NB4 (cell line): ENCODE measurements around the gene ADI1.
"Not testable (repeated sequence)": the region's sequence is repeated elsewhere in the genome, so short reads cannot be mapped to it uniquely, and the experiment has no call there.

Source experiments
- DNase-seq: peaks from one replicate; pipeline ENCODE4 v3.0.0; 2010; ENCODE audit warnings: low read depth
- H3K4me3 ChIP-seq: one replicate; pipeline ENCODE4 v1.5.1; 2011; ENCODE audit warnings: mild to moderate bottlenecking, low read depth, low read length, moderate library complexity
- MYC ChIP-seq: IDR thresholded peaks from 2 replicates; pipeline ENCODE4 v1.6.1; 2011; ENCODE audit warnings: low read depth, low read length
- POLR2A ChIP-seq: IDR thresholded peaks from 2 replicates; pipeline ENCODE4 v1.6.1; 2011; ENCODE audit warnings: mild to moderate bottlenecking; ENCODE audit not compliant: insufficient read length; ENCODE audit errors: extremely low read depth
- TF ChIP-seq, protein P1 (sequence below): IDR thresholded peaks from one replicate; pipeline ENCODE4 v1.5.1; 2012; ENCODE audit warnings: low read depth, low read length
- TF ChIP-seq, protein P2 (sequence below): IDR thresholded peaks from 2 replicates; pipeline ENCODE4 v1.6.1; 2011; ENCODE audit warnings: low read depth, low read length

The ADI1 gene

DNA sequence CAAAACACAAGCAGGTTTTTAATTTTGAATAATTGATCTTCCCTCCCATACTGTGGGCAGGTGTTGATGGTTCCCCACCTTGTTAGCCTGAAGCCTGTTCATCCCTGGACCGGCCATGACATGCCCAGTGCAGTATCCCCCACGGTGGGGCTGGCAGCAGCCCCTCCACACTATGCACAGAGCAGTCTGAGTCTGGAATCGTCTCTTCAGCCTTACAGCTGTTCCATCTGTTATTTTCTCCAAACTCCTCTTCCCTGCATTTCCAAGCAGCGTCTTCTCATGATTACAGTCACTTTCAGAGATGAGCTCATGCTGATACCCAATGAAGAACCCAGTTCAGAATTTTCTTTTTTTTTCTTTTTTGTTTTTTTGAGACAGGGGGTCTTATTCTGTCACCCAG is 68.2 kb downstream of the ADI1 start:
- DNase-seq: no peak
- TF ChIP-seq POLR2A (no peak), MYC (no peak)
- TF ChIP-seq, protein P1, sequence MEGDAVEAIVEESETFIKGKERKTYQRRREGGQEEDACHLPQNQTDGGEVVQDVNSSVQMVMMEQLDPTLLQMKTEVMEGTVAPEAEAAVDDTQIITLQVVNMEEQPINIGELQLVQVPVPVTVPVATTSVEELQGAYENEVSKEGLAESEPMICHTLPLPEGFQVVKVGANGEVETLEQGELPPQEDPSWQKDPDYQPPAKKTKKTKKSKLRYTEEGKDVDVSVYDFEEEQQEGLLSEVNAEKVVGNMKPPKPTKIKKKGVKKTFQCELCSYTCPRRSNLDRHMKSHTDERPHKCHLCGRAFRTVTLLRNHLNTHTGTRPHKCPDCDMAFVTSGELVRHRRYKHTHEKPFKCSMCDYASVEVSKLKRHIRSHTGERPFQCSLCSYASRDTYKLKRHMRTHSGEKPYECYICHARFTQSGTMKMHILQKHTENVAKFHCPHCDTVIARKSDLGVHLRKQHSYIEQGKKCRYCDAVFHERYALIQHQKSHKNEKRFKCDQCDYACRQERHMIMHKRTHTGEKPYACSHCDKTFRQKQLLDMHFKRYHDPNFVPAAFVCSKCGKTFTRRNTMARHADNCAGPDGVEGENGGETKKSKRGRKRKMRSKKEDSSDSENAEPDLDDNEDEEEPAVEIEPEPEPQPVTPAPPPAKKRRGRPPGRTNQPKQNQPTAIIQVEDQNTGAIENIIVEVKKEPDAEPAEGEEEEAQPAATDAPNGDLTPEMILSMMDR: no peak
- TF ChIP-seq, protein P2, sequence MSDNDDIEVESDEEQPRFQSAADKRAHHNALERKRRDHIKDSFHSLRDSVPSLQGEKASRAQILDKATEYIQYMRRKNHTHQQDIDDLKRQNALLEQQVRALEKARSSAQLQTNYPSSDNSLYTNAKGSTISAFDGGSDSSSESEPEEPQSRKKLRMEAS: no peak
- no peak overlapping the region for H3K4me3 ChIP-seq

DNA sequence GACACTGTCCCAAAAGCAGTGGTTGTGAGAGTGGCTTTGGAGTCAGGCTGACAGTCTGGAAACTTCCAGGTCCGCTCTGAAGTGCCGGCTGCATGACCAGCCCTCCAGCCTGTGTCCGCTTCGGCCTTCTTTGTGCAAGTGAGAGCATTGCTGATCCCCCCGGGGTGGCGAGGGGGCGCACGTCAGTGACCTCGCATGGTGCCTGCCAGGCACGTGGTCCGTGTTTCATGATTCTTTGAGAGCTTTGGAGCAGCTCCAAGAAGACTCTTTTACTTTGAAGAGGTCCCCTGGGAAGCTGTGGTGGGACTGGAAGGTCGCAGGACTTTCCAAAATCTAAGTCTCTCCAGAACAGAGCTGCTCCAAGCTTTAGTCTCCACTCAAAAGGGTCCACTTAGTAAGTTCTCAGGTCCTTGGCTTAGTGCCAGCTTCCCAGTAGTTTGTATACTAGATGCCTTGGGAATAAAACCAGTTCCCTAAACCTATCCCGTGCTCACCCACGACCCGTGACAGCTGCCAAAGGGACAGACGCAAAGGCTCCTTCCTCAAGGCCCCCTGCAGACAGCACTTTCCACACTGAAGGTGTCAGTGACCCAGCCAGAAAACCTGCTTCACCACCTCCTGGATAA is 68.8 kb downstream of the ADI1 start:
- no peak overlapping the region for H3K4me3 ChIP-seq
- no peak for DNase-seq
- TF ChIP-seq MYC (no peak), POLR2A (no peak)
- TF ChIP-seq, protein P2: no peak
- TF ChIP-seq, protein P1: no peak

DNA sequence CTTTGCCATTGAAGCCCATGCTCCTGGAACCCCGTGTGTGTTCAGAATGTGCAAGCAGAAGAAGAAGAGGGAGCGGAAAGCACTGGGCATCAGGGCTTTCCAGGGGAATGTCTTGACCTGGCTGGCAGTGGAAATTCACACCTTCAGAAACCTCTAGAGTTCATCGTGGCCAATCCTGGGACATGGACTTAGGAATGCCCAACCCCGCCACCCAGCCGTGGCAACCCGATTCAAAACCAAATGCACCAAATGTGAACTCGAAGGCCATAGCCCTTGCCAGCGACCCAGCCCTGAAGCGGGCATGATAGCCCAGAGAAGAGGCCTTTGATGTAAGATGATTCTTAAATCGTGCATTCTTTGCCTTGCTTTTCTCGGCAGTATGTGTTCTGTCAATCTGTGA is 69.4 kb downstream of the ADI1 start:
- TF ChIP-seq POLR2A (no peak), MYC (no peak)
- TF ChIP-seq, protein P2: no peak
- TF ChIP-seq, protein P1: no peak
- no peak overlapping the region for H3K4me3 ChIP-seq
- DNase-seq: no peak

DNA sequence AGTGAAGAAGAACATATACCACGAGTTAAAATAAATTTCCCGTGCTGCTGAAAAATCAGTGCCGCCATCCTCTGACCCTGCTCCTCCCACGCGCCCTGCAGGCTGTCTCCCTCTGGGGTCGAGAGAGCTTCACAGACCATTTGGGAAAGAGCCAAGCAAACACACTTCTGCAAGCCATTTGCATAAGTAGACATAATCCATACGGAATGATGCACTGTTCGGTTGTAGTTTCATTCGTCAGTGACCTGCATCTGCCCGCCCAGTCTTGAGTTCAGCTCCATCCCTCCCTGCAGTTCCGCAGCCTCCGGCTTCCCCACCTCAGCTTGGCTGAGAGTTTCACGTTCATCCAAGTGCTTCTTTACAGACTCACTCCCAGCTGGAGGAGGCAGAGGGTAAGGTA is 70.2 kb downstream of the ADI1 start:
- H3K4me3 ChIP-seq: no peak overlapping the region
- DNase-seq: no peak
- TF ChIP-seq, protein P1: no peak
- TF ChIP-seq POLR2A (no peak), MYC (no peak)
- TF ChIP-seq, protein P2: no peak

DNA sequence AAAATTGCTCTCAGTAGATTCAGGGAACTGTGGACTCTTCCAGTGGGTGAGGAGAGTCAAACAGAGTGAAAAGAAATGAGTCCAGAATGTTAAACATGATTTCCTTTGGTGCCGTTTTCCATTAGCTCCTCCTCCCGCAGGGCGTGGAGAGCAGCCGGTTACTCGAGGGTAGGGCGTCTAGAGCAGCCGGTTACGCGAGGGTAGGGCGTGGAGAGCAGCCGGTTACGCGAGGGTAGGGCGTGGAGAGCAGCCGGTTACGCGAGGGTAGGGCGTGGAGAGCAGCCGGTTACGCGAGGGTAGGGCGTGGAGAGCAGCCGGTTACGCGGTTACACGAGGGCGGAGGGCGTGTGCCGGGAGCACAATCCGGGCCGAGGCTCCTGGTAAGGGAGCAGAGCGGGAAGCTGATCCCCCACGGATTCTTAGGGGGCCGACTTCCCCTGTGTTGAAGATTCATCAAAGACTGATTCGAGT is 70.9 kb downstream of the ADI1 start:
- DNase-seq, H3K4me3 ChIP-seq: not testable (repeated sequence)

DNA sequence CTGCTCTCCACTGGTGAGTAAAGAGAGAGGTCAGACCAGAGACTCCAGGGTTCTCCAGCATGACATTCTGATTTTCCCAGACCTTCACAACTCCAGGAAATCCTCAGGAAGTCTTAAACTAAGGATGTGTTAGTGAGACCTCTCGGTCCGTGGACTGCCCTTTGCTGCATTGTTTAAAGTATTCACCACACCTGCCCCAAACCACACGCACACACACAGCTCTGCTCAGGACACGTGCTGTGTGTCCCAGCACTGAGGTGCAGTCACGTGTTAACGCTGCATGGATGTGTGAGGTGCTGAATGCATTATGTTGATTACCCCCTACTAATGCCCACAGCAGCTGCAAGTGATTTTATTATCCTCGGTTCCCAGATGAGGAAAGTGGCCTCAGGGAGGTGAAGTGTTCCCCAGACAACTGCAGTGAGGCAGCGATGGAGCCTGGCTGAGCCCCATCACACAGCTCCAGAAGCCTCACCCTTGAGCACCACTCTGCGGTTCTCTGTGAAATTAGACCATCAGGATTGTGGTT is 71.5 kb downstream of the ADI1 start:
- TF ChIP-seq, protein P1: no peak
- TF ChIP-seq, protein P2: no peak
- no peak for TF ChIP-seq MYC
- DNase-seq: no peak
- no peak overlapping the region for H3K4me3 ChIP-seq
